ENCODE measurements around the gene YIF1A.
A peak's percentile ranks its signal among the peaks of the same experiment; 100 is the strongest.

- TF ChIP-seq CTCF (IDR thresholded peaks at IDR 0.05) (peak in 2 of 6 experiments; percentile 4 to 31), POLR2A (IDR thresholded peaks at IDR 0.05) (no peak), EP300 (IDR thresholded peaks at IDR 0.05) (no peak), POLR2AphosphoS5 (IDR thresholded peaks at IDR 0.05) (no peak)
Observed at GRCh38 chr11:66264914-66265313, 24.0 kb downstream of the YIF1A start.
